HS-27A (cell line): Measurements from ENCODE around the gene CHST1.
A peak's percentile ranks its signal among the peaks of the same experiment; 100 is the strongest.

Experiments used
- DNase-seq: peaks from one replicate; pipeline ENCODE4 v3.0.0-alpha.2; 2012; ENCODE audit warnings: low read depth, missing footprints

CHST1 gene

DNA sequence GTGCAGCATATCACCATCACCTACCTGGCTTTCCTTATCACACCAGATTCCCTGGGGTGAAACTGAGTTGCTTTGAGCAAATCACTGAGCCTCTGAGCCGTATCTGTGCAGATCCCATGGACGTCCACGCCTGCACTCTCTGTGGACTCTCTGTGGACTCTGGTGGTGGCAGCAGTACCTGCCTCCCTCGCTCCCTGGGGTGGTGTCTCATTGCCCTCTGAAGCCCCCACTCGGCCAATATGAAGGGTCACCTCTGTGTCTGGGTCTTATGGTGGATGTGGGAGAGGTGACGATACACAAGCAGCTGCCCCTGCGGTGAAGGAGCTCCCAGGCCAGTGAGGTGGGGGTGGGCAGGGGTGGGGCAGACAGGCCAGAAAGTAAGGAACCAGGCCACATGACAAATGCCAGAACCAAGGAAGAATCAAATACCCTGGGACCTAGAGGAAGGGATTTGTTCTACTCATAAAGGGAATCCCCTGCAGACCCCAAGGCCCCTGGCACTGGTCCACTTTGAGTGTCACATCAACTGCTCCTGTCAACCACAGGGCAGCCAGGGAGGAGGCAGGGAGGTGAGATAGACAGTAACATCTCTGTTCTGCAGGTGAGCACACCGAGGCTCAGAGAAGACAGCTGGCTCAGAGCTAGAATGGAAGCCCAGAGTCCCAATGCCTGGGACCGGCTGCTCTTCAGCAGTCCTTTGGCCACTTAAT lies 9.2 kb upstream of the CHST1 start:
- DNase-seq, result no peak

GRCh38 chr11:45673441-45673840 lies 8.0 kb upstream of the CHST1 start:
- DNase-seq, result no peak

DNA sequence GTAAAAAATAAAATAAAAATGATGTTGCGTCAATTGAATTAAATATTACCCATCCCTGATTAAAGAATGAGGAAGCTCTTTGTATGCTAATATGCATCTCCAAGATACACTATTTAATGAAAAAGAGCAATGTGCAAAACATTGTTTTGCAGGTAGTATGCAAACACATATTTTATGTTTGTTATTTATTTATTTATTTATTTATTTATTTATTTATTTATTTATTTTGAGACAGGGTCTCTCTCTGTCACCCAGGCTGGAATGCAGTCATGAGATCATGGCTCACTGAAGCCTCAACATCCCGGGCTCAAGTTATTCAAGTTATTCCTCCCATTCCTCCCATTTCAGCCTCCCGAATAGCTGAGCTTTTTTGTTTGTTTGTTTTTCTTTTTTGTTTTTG lies 7.2 kb upstream of the CHST1 start:
- DNase-seq, result no peak

DNA sequence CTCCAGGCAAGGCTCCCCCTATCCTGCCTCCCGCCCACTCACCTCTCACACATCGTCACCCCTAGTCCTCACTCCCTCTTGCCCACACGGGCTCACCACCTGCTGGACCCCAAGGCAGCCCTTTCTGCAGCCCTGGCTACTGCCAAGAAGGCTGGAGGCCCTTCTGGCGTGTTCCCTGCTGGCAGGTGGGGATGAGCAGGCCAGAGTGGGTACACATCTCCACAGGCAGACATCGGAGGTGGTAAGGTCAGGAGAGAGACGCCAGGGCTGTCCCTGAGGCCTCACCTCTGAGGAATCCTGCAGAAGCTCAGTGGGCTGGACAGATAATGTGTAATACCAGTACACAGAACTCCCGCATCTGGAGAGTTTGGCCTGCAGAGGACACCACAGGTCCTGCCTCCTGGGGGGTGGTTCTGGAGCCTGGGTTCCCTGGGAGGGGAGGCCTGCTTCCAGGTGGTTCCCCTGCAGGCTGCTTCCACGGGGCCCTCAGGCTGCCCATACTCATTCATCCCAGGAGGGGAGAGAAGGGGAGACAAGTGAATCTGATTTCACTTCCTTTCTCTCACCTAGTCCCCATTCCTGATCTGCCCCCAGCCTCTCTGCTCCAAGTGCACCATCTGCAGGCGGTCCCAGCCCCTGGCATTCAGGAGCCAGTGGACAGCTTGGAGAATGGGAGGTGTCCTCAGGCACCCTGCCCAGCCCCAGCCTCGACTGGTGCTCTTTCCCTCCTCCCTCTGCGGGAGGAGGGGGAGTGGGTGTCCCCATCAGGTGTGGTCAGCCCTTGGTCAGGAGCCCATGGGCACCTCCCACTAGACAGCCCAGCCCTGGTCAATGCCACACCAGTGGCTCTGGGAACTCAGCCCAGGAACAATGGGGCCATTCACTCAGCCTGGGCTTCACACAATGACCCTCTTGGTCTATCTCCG lies 6.1 kb upstream of the CHST1 start:
- DNase-seq, result no peak

GRCh38 chr11:45670386-45671135 lies 5.1 kb upstream of the CHST1 start:
- no peak for DNase-seq

- no peak for DNase-seq
These were observed 4.5 kb upstream of the CHST1 start for GRCh38 chr11:45669956-45670355.

GRCh38 chr11:45669146-45669545 lies 3.7 kb upstream of the CHST1 start:
- no peak for DNase-seq

GRCh38 chr11:45667929-45668680 lies 2.7 kb upstream of the CHST1 start:
- DNase-seq, result no peak

- DNase-seq, result no peak
These were observed 1.5 kb upstream of the CHST1 start for GRCh38 chr11:45666648-45667642.

- no peak for DNase-seq
These were observed 668 bp upstream of the CHST1 start for GRCh38 chr11:45665933-45666647.

GRCh38 chr11:45664376-45665205 lies 831 bp downstream of the CHST1 start:
- DNase-seq, result no peak

DNA sequence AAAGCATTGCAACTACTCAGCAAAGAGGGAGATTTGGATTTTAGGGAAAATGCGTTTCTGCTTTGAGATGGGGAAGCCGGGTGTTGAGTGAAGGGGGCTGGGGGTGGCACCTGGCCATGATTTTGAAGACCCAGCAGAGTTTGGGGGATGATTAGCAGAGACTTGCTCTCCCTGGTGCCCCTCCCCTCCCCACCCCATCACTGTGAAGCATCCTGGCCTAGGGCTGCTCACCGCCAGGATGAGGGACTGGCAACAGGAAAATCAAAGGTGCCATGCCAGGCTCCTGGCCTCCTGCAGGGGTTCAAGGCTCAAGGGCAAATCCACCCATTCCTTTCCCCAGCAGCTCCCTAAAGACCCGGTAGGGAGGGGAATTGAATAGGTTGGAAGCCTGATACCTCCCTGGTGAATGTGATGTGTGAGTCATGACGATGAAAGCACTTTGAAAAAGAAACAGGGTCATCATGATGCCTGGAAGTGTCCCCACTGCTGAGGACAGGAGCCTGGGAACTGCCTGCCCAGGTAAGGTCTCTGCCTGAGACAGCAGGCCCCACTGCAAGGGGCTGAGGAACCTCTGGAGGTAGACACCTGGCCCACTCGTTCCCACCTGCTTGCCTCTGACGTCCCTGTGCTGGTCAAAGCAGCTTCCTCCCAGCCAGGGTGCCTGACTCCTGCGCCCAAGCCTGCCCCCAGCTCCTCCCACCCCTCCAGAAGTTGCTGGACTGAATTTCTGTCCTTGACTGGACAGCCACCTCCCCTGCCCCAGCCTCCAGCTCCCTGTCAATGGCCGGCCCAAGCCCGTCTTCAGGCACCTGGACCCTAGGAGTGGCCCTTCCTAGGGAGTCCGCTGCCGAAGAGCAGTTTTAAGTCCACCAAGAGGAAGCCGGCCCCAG lies 1.7 kb downstream of the CHST1 start:
- no peak for DNase-seq

GRCh38 chr11:45662665-45663485 lies 2.5 kb downstream of the CHST1 start:
- DNase-seq, result peak; percentile 17

DNA sequence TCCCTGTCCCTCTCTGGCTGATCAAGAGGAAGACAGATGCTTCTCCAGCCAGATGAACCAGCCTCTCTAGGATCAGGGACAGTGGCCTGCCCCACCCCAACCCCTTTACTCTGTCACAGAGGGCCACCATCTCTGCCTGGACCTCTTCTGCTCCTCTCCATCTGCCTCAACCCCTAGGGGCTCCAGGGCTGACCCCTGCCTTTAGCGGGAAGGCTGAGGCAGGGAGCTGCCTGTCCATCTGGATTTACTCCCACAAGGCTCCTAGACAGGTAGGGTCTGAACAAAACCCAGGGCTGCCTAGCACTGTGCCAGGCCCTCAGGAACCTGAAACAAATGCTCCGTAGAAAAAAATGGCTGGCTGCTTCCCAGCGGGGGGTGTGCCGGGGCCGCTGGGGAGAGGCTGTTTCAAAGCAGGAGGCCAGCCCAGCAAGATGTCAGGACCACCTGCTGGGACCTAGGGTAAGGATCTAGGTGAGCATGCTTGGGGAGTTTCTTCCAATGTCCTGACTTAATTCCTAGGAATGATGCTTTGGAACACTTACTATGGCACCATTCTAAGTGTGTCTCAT lies 3.2 kb downstream of the CHST1 start:
- no peak for DNase-seq

GRCh38 chr11:45661439-45662055 lies 3.9 kb downstream of the CHST1 start:
- no peak for DNase-seq

DNA sequence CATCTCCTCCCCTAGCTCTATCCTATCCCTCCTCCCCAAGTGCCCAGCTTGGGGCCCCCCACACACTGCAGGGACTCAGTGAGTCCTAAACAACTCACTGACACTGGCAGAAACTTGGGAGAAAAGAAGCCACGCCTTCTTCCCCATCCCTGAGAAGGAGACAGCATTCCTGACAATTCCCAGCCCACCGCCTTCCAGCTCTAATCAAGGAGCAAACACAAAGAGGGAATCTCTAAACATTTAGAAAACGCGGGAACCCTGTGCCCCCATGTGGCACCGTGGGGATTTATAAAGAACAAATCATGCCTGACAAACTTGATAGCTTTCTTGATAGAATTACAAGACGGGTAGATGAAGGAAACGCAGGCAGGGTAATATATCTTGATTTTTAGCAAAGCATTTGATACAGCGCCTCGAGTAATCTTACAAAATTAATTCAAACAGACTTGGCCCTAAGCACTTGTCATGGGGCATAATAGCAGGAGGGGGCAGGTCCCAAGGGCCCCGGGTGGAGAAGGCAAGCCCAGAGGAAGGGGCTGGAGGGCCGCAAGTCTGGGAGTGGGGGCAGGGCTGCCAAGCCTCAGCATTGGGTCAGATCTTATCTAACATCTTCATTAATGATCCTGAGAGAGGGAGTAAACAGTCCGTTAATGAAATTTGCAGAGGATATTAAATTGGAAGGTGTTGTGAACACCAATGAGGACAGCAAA lies 4.5 kb downstream of the CHST1 start:
- DNase-seq, result no peak
